SKM-1 treated with dmso at 0.1 percent for 144 hours (cell line): ENCODE results near the gene FMNL2.

ENCODE experiments used
- DNase-seq: peaks from one replicate; lab custom pipeline; 2025; ENCODE audit not compliant: unreplicated experiment; lab: John Stamatoyannopoulos, UW

FMNL2 gene

GRCh38 chr2:152635635-152636298 is 300.8 kb downstream of the FMNL2 start:
- DNase-seq = peak; percentile 64

GRCh38 chr2:152637251-152637650 is 302.3 kb downstream of the FMNL2 start:
- DNase-seq = no peak

GRCh38 chr2:152638056-152638455 is 303.1 kb downstream of the FMNL2 start:
- no peak for DNase-seq

GRCh38 chr2:152638590-152638989 is 303.6 kb downstream of the FMNL2 start:
- DNase-seq = no peak

- DNase-seq = no peak
Measured at GRCh38 chr2:152644189-152644873, 309.4 kb downstream of the FMNL2 start.

GRCh38 chr2:152646264-152646663 is 311.3 kb downstream of the FMNL2 start:
- DNase-seq = no peak

GRCh38 chr2:152646775-152647174 is 311.8 kb downstream of the FMNL2 start:
- no peak for DNase-seq

GRCh38 chr2:152647552-152647951 is 312.6 kb downstream of the FMNL2 start:
- DNase-seq = no peak

GRCh38 chr2:152648336-152648735 is 313.4 kb downstream of the FMNL2 start:
- no peak for DNase-seq

GRCh38 chr2:152649997-152650396 is 315.0 kb downstream of the FMNL2 start:
- DNase-seq = no peak

GRCh38 chr2:152650768-152651371 is 315.9 kb downstream of the FMNL2 start:
- DNase-seq = no peak

- DNase-seq = no peak
Measured at GRCh38 chr2:152651834-152652233, 316.9 kb downstream of the FMNL2 start.

- no peak for DNase-seq
Measured at GRCh38 chr2:152655880-152656279, 320.9 kb downstream of the FMNL2 start.

GRCh38 chr2:152657043-152657442 is 322.1 kb downstream of the FMNL2 start:
- no peak for DNase-seq

GRCh38 chr2:152658221-152658620 is 323.2 kb downstream of the FMNL2 start:
- no peak for DNase-seq

GRCh38 chr2:152661076-152661475 is 326.1 kb downstream of the FMNL2 start:
- DNase-seq = no peak

GRCh38 chr2:152664725-152665124 is 329.8 kb downstream of the FMNL2 start:
- DNase-seq = no peak

GRCh38 chr2:152674334-152674733 is 339.4 kb downstream of the FMNL2 start:
- DNase-seq = no peak

GRCh38 chr2:152676461-152676860 is 341.5 kb downstream of the FMNL2 start:
- DNase-seq = no peak

GRCh38 chr2:152678808-152679207 is 343.8 kb downstream of the FMNL2 start:
- no peak for DNase-seq

- DNase-seq = no peak
Measured at GRCh38 chr2:152682663-152683062, 347.7 kb downstream of the FMNL2 start.

GRCh38 chr2:152683400-152683799 is 348.4 kb downstream of the FMNL2 start:
- no peak for DNase-seq
